Measurements from ENCODE around the gene COX15.
"Not testable (repeated sequence)": the region's sequence is repeated elsewhere in the genome, so short reads cannot be mapped to it uniquely, and the experiment has no call there.

COX15 gene

GRCh38 chr10:99756159-99756558 is 24.2 kb upstream of the COX15 start:
- no peak for DNase-seq (ENCODE audit: low read depth)
- no peak for TF ChIP-seq CTCF (IDR thresholded peaks at IDR 0.05; ENCODE audit: insufficient read depth, low read depth, low read length, missing control alignments)
- no peak overlapping the region for H3K4me3 ChIP-seq (ENCODE audit: low read depth, low read length)

GRCh38 chr10:99754670-99755069 is 22.7 kb upstream of the COX15 start:
- H3K4me3 ChIP-seq (ENCODE audit: low read depth, low read length), result no peak overlapping the region
- no peak for TF ChIP-seq CTCF (IDR thresholded peaks at IDR 0.05; ENCODE audit: insufficient read depth, low read depth, low read length, missing control alignments)
- DNase-seq (ENCODE audit: low read depth), result no peak

GRCh38 chr10:99750641-99751040 is 18.7 kb upstream of the COX15 start:
- no peak for TF ChIP-seq CTCF (IDR thresholded peaks at IDR 0.05; ENCODE audit: insufficient read depth, low read depth, low read length, missing control alignments)
- no peak for DNase-seq (ENCODE audit: low read depth)
- no peak overlapping the region for H3K4me3 ChIP-seq (ENCODE audit: low read depth, low read length)

GRCh38 chr10:99748823-99749451 is 17.0 kb upstream of the COX15 start:
- no peak overlapping the region for H3K4me3 ChIP-seq (ENCODE audit: low read depth, low read length)
- no peak for TF ChIP-seq CTCF (IDR thresholded peaks at IDR 0.05; ENCODE audit: insufficient read depth, low read depth, low read length, missing control alignments)
- no peak for DNase-seq (ENCODE audit: low read depth)

GRCh38 chr10:99746166-99746565 is 14.2 kb upstream of the COX15 start:
- DNase-seq (ENCODE audit: low read depth); H3K4me3 ChIP-seq (ENCODE audit: low read depth, low read length): not testable (repeated sequence)

- no peak for TF ChIP-seq CTCF (IDR thresholded peaks at IDR 0.05; ENCODE audit: insufficient read depth, low read depth, low read length, missing control alignments)
- no peak for DNase-seq (ENCODE audit: low read depth)
- no peak overlapping the region for H3K4me3 ChIP-seq (ENCODE audit: low read depth, low read length)
These were observed 11.9 kb upstream of the COX15 start for GRCh38 chr10:99743841-99744240.

- no peak overlapping the region for H3K4me3 ChIP-seq (ENCODE audit: low read depth, low read length)
- DNase-seq (ENCODE audit: low read depth), result no peak
- TF ChIP-seq CTCF (IDR thresholded peaks at IDR 0.05; ENCODE audit: insufficient read depth, low read depth, low read length, missing control alignments), result no peak
These were observed 10.8 kb upstream of the COX15 start for GRCh38 chr10:99742701-99743100.
